ENCODE data around the gene JMY. TPM values are rescaled to one million over a fixed set of nuclear protein-coding genes. Genes with fewer than 3 reads are reported as not detected.

JMY gene
- total RNA-seq, 1 experiment from 2014 or later = 11.7 TPM

DNA sequence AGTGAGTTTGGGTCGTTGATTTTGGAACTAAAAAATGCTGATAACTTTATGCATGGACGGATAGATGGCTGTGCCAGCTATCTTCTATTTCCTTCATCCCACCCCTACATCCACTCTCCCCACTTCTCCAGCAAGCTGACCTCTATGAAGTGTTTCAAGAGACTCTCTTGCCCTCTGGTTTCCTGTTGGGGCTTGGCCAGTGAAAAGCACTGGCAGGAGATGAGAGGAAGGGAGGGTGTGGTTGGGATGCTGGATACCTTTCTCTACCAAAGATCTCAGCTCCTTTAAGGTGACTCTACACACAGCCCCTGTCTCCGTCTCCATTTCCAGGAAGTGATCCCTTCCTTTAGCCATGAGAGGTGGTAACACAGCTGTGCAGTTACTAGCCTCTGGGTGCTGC, 30.0 kb upstream of the JMY start:
- Histone ChIP-seq H3K27ac (no peak overlapping the region), H4K20me1 (ENCODE audit: insufficient read depth) (no peaks in the 10 kb centered on the region), H3K27me3 (ENCODE audit: insufficient read depth, low read depth) (no peaks in the 10 kb centered on the region), H2AFZ (no peak overlapping the region), H3K4me3 (no peak overlapping the region), H3K36me3 (ENCODE audit: low read depth) (no peaks in the 10 kb centered on the region), H3K4me2 (no peak overlapping the region), H3K79me2 (ENCODE audit: low read depth) (no peaks in the 10 kb centered on the region), H3F3A (ENCODE audit: insufficient read depth, low read depth) (peaks cover 8% of the 10 kb centered on the region; the same call in 1 of the 2 replicates), H3K4me1 (replicated peaks; ENCODE audit: insufficient read depth) (peaks cover 16% of the 10 kb centered on the region), H3K9me2 (ENCODE audit: insufficient read depth) (no peaks in the 10 kb centered on the region), H3K9me3 (ENCODE audit: insufficient read depth, low read depth) (no peaks in the 10 kb centered on the region)
- ChIA-PET POLR2A (ENCODE audit: unreplicated experiment) (no interaction called here), CTCF (interaction anchor here (0.5 kb wide), 1 partner anchor 878 kb away, joined by 3 read pairs; no protein-coding TSS in a partner anchor)
- DNase-seq = no peak
- no TSS peak for BruUV-seq (replicated peaks)
- intact Hi-C loops (cut with micrococcal nuclease; ENCODE audit: unreplicated experiment) = no loop called here
- TF ChIP-seq EZH2 (IDR thresholded peaks at IDR 0.05; ENCODE audit: low read depth) (no peak), CTCF (conservative IDR thresholded peaks at IDR 0.05) (no peak)

GRCh38 chr5:79206541-79206940, 29.4 kb upstream of the JMY start:
- H3K36me3 ChIP-seq (ENCODE audit: low read depth) = no peaks in the 10 kb centered on the region
- no peak for DNase-seq
- no TSS peak for BruUV-seq (replicated peaks)
- H3K79me2 ChIP-seq (ENCODE audit: low read depth) = no peaks in the 10 kb centered on the region
- no peaks in the 10 kb centered on the region for H3K27me3 ChIP-seq (ENCODE audit: insufficient read depth, low read depth)
- POLR2A ChIA-PET (ENCODE audit: unreplicated experiment) = no interaction called here
- no peak overlapping the region for H3K27ac ChIP-seq
- CTCF ChIA-PET = no interaction called here
- H3K9me3 ChIP-seq (ENCODE audit: insufficient read depth, low read depth) = no peaks in the 10 kb centered on the region
- no peak overlapping the region for H3K4me2 ChIP-seq
- TF ChIP-seq EZH2 (IDR thresholded peaks at IDR 0.05; ENCODE audit: low read depth) (no peak), CTCF (conservative IDR thresholded peaks at IDR 0.05) (no peak)
- H3K4me3 ChIP-seq = no peak overlapping the region
- H2AFZ ChIP-seq = no peak overlapping the region
- intact Hi-C loops (cut with micrococcal nuclease; ENCODE audit: unreplicated experiment) = no loop called here
- H4K20me1 ChIP-seq (ENCODE audit: insufficient read depth) = no peaks in the 10 kb centered on the region
- no peaks in the 10 kb centered on the region for H3K9me2 ChIP-seq (ENCODE audit: insufficient read depth)
- H3F3A ChIP-seq (ENCODE audit: insufficient read depth, low read depth) = peaks cover 6% of the 10 kb centered on the region; the same call in 1 of the 2 replicates
- H3K4me1 ChIP-seq (replicated peaks; ENCODE audit: insufficient read depth) = peaks cover 11% of the 10 kb centered on the region

DNA sequence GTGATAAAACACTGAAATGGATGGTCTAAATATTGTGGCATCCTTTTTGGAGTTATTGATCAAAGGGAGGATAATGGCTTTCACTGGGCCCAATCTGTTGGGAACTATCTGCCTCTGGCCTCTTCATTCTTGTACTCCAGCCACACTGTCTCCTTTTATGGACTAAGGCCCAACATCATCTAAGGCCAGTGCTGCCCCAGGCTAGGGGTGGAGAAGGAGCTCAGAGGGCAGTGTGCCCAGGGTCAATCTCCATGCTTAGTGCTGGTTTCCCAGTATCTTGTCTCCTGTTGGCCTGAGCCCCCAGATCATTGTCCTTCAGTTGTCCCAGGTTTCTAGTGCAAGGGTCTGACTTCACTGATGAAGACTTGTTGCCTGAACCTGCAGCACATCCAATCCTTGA, 26.4 kb upstream of the JMY start:
- no peak for DNase-seq
- Histone ChIP-seq H3K79me2 (ENCODE audit: low read depth) (no peaks in the 10 kb centered on the region), H3K4me3 (no peak overlapping the region), H3K4me2 (no peak overlapping the region), H3K36me3 (ENCODE audit: low read depth) (no peaks in the 10 kb centered on the region), H3K27ac (no peak overlapping the region), H2AFZ (no peak overlapping the region), H3K9me2 (ENCODE audit: insufficient read depth) (no peaks in the 10 kb centered on the region), H3K9me3 (ENCODE audit: insufficient read depth, low read depth) (no peaks in the 10 kb centered on the region), H3K27me3 (ENCODE audit: insufficient read depth, low read depth) (no peaks in the 10 kb centered on the region), H3K4me1 (replicated peaks; ENCODE audit: insufficient read depth) (no peaks in the 10 kb centered on the region), H3F3A (ENCODE audit: insufficient read depth, low read depth) (no peaks in the 10 kb centered on the region; the same call in 1 of the 2 replicates), H4K20me1 (ENCODE audit: insufficient read depth) (no peaks in the 10 kb centered on the region)
- no TSS peak for BruUV-seq (replicated peaks)
- ChIA-PET POLR2A (ENCODE audit: unreplicated experiment) (no interaction called here), CTCF (no interaction called here)
- TF ChIP-seq CTCF (conservative IDR thresholded peaks at IDR 0.05) (no peak), EZH2 (IDR thresholded peaks at IDR 0.05; ENCODE audit: low read depth) (no peak)
- intact Hi-C loops (cut with micrococcal nuclease; ENCODE audit: unreplicated experiment) = no loop called here

All from PC-9 (cell line).